ENCODE measurements around the gene DNAH17. TPM values are rescaled to one million over a fixed set of nuclear protein-coding genes. Genes with fewer than 3 reads are reported as not detected.

The DNAH17 gene
- polyA plus RNA-seq, 1 experiment = not detected

- H3K36me3 ChIP-seq (ENCODE audit: control insufficient read depth, insufficient read depth, low read length) = peaks cover 22% of the 10 kb centered on the region
- TF ChIP-seq CTCF (IDR thresholded peaks at IDR 0.05; ENCODE audit: insufficient read depth, low read depth, low read length) = no peak
- CTCF ChIA-PET = no interaction called here
- H3K4me3 ChIP-seq (ENCODE audit: low read depth, low read length) = no peak overlapping the region
- no peaks in the 10 kb centered on the region for H3K27me3 ChIP-seq (ENCODE audit: control insufficient read depth, insufficient read depth, low read length)
- DNase-seq (ENCODE audit: low read depth) = no peak
- POLR2A ChIA-PET = no interaction called here
Measured at GRCh38 chr17:78408476-78409050, 168.6 kb downstream of the DNAH17 start.

GRCh38 chr17:78407387-78408000, 169.7 kb downstream of the DNAH17 start:
- H3K27me3 ChIP-seq (ENCODE audit: control insufficient read depth, insufficient read depth, low read length) = no peaks in the 10 kb centered on the region
- DNase-seq (ENCODE audit: low read depth) = no peak
- no peak for TF ChIP-seq CTCF (IDR thresholded peaks at IDR 0.05; ENCODE audit: insufficient read depth, low read depth, low read length)
- ChIA-PET CTCF (interaction anchor here (2.1 kb wide), 1 partner anchor 15 kb away, joined by 9 read pairs; no protein-coding TSS in a partner anchor), POLR2A (no interaction called here)
- H3K36me3 ChIP-seq (ENCODE audit: control insufficient read depth, insufficient read depth, low read length) = peaks cover 24% of the 10 kb centered on the region
- no peak overlapping the region for H3K4me3 ChIP-seq (ENCODE audit: low read depth, low read length)

- H3K4me3 ChIP-seq (ENCODE audit: low read depth, low read length) = no peak overlapping the region
- H3K36me3 ChIP-seq (ENCODE audit: control insufficient read depth, insufficient read depth, low read length) = peaks cover 25% of the 10 kb centered on the region
- no peaks in the 10 kb centered on the region for H3K27me3 ChIP-seq (ENCODE audit: control insufficient read depth, insufficient read depth, low read length)
- ChIA-PET POLR2A (no interaction called here), CTCF (interaction anchor here (2.1 kb wide), 1 partner anchor 15 kb away, joined by 9 read pairs; no protein-coding TSS in a partner anchor)
- TF ChIP-seq CTCF (IDR thresholded peaks at IDR 0.05; ENCODE audit: insufficient read depth, low read depth, low read length) = no peak
- no peak for DNase-seq (ENCODE audit: low read depth)
Measured at GRCh38 chr17:78406920-78407319, 170.3 kb downstream of the DNAH17 start.

GRCh38 chr17:78406396-78406795, 170.8 kb downstream of the DNAH17 start:
- Histone ChIP-seq H3K36me3 (ENCODE audit: control insufficient read depth, insufficient read depth, low read length) (peaks cover 29% of the 10 kb centered on the region), H3K27me3 (ENCODE audit: control insufficient read depth, insufficient read depth, low read length) (no peaks in the 10 kb centered on the region), H3K4me3 (ENCODE audit: low read depth, low read length) (no peak overlapping the region)
- DNase-seq (ENCODE audit: low read depth) = no peak
- TF ChIP-seq CTCF (IDR thresholded peaks at IDR 0.05; ENCODE audit: insufficient read depth, low read depth, low read length) = no peak
- ChIA-PET POLR2A (no interaction called here), CTCF (interaction anchor here (2.1 kb wide), 1 partner anchor 16 kb away, joined by 9 read pairs; no protein-coding TSS in a partner anchor)

GRCh38 chr17:78403822-78404221, 173.4 kb downstream of the DNAH17 start:
- POLR2A ChIA-PET = no interaction called here
- no peaks in the 10 kb centered on the region for H3K27me3 ChIP-seq (ENCODE audit: control insufficient read depth, insufficient read depth, low read length)
- no peak for TF ChIP-seq CTCF (IDR thresholded peaks at IDR 0.05; ENCODE audit: insufficient read depth, low read depth, low read length)
- no peak for DNase-seq (ENCODE audit: low read depth)
- H3K4me3 ChIP-seq (ENCODE audit: low read depth, low read length) = no peak overlapping the region
- CTCF ChIA-PET = interaction anchor here (1.4 to 1.8 kb wide), 2 partner anchors 9 to 13 kb away, joined by 4 read pairs; no protein-coding TSS in a partner anchor
- peaks cover 42% of the 10 kb centered on the region for H3K36me3 ChIP-seq (ENCODE audit: control insufficient read depth, insufficient read depth, low read length)
